DLD1 (cell line): Measurements from ENCODE around the gene RANBP3.

Experiments
- in situ Hi-C: cut with HindIII; loops from 2 replicates; pipeline ENCODE4 v1.10.0; 2017; ENCODE audit warnings: low sequenced_read_pairs

Gene RANBP3

GRCh38 chr19:5908773-5909442 is 69.0 kb downstream of the RANBP3 start:
- in situ Hi-C loops = no loop called here

GRCh38 chr19:5907241-5907640 is 70.7 kb downstream of the RANBP3 start:
- in situ Hi-C loops = no loop called here

GRCh38 chr19:5905114-5905778 is 72.7 kb downstream of the RANBP3 start:
- in situ Hi-C loops = no loop called here

- in situ Hi-C loops = no loop called here
These were observed 73.4 kb downstream of the RANBP3 start, which contains the start of gene VMAC for GRCh38 chr19:5904352-5905113. VMAC (plus strand) TSS chr19:5904872; CDS start chr19:5904891, 19 bp downstream.

GRCh38 chr19:5903624-5904351 is 74.2 kb downstream of the RANBP3 start, which contains the start of gene NDUFA11:
NDUFA11 (minus strand) TSS chr19:5903790; CDS start chr19:5903708, 82 bp downstream.
- in situ Hi-C loops = no loop called here

- in situ Hi-C loops = no loop called here
These were observed 74.8 kb downstream of the RANBP3 start for GRCh38 chr19:5903056-5903623.

GRCh38 chr19:5900976-5901375 is 77.0 kb downstream of the RANBP3 start:
- in situ Hi-C loops = no loop called here

GRCh38 chr19:5899728-5900526 is 78.0 kb downstream of the RANBP3 start:
- in situ Hi-C loops = no loop called here

GRCh38 chr19:5897189-5897969 is 80.6 kb downstream of the RANBP3 start:
- in situ Hi-C loops = no loop called here

- in situ Hi-C loops = no loop called here
These were observed 81.4 kb downstream of the RANBP3 start for GRCh38 chr19:5896365-5897076.

- in situ Hi-C loops = no loop called here
These were observed 82.0 kb downstream of the RANBP3 start for GRCh38 chr19:5895890-5896289.

- in situ Hi-C loops = no loop called here
These were observed 82.5 kb downstream of the RANBP3 start for GRCh38 chr19:5895409-5895808.

- in situ Hi-C loops = no loop called here
These were observed 83.1 kb downstream of the RANBP3 start for GRCh38 chr19:5894704-5895349.

GRCh38 chr19:5893907-5894703 is 83.8 kb downstream of the RANBP3 start:
- in situ Hi-C loops = no loop called here

- in situ Hi-C loops = no loop called here
These were observed 84.5 kb downstream of the RANBP3 start for GRCh38 chr19:5893296-5893903.

GRCh38 chr19:5892772-5893275 is 85.1 kb downstream of the RANBP3 start:
- in situ Hi-C loops = no loop called here
